HG02938 (cell line): ENCODE measurements around the gene RGS9.
A peak's percentile ranks its signal among the peaks of the same experiment; 100 is the strongest.
"Not testable (repeated sequence)": the region's sequence is repeated elsewhere in the genome, so short reads cannot be mapped to it uniquely, and the experiment has no call there.

Experiments
- ATAC-seq: cut with Tn5 transposase; IDR thresholded peaks from one replicate; pipeline ENCODE4 v1.9.1; 2021; ENCODE audit warnings: mild to moderate bottlenecking, moderate library complexity; ENCODE audit not compliant: unreplicated experiment

The RGS9 gene

DNA sequence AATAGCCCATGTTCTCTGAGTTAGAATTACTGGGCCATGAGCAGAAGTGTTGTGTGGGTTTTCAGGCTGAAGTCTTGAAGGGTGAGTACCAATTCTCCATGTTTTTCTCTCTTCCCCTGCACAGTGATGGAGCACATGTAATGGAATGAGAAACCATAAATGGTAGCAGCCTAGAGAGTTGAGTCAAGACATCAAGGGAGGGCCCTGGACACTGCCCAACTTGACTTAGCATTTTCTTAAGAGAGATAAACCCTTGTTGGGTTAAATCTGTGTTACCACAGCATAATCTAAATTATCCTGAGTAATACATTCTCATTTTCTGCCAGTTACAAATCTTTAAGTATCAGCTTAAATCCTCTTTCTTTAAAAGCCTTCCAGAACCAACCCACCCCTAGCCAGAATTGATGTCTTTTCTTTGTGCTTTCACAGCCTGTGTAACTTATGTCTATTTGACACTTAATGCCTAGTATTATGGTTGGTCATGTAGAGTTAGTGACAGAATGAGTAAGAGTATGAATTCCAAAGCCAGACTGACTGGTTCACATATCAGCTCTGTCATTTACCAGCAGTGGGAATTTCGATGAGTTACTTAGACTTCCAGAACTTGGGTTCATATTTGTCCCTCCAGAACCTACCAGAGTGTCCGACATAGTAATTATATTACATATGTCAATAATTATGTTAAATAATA is 27.0 kb upstream of the RGS9 start:
- no peak for ATAC-seq

DNA sequence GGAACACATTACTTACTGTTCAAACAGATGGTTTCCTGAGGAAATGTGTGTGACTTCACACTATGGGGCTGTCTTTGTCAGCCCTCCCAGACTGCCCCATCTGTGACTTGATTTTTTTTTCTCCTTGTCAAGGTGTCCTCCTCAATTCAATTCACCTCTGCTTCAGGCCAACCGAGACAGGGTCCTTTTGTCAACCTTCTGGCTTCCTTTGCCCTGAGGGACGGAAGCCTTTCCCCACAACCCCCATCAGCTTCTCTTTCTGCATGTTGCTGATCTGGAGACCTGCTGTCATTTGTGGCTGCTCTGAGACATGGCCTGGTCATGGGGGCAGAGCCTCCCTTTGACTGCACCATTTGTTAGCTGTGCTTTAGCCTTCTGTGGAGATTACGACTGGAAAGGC is 21.3 kb upstream of the RGS9 start:
- no peak for ATAC-seq

DNA sequence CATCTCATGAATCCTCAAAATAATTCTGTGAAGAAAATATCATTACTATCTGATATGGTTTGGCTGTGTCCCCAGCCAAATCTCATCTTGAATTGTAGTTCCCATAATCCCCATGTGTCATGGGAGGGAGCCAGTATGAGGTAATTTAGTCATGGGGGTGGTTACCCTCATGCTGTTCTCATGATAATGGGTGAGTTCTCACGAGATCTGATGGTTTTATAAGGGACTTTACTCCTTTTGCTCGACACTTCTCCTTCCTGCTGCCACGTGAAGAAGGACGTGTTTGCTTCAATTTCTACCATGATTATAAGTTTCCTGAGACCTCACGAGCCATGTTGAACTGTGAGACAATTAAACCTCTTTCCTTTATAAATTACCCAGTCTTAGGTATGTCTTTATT is 20.7 kb upstream of the RGS9 start:
- ATAC-seq: not testable (repeated sequence)

DNA sequence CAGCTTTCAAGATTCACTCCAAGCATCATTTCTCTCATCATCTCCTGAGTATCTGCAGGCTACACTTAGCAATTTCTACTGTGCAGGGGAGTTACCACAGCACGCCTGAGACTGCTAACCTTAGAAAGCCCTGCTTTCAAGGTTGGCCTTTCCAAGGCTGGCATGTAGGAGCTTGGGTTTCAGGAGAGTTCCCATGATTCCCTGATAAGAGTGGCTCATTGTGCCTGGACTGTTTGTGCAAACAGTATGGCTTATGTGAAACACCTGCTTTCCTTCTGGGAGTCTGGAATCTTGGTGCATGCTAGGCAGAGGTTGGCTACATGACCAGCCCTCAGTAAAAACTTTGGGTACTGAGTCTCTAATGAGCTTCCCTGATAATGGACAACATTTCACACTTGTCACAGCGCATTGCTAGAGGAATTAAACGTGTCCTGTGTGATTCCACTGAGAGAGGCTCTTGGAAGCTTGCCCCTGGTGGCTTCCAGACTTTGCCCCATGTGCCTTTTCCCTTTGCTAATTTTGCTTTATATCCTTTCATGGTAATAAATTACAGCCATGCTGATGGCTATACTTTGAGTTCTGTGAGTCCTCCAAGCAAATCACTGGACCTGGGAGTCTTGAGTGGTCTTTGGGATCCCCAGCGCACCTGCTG is 19.7 kb upstream of the RGS9 start:
- ATAC-seq: no peak

DNA sequence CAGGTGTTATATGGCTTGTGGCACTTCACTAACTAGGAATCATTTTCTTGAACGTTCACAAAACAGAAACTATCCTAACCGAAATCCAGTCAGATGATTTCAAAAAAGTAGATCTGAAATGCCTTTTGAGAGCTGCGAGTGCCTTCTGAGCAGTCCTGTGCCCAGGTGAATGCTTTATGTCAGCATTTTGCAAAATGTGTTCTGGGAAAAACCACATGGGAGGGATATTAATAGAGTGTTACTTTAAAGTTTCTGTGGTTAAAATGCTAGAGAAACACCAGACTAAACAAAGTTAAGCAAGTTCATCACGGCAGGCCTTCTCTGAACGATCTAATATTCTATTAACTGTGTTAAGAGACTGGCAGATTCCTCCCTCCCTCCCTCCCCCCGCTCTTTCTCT is 15.8 kb upstream of the RGS9 start:
- ATAC-seq: no peak

DNA sequence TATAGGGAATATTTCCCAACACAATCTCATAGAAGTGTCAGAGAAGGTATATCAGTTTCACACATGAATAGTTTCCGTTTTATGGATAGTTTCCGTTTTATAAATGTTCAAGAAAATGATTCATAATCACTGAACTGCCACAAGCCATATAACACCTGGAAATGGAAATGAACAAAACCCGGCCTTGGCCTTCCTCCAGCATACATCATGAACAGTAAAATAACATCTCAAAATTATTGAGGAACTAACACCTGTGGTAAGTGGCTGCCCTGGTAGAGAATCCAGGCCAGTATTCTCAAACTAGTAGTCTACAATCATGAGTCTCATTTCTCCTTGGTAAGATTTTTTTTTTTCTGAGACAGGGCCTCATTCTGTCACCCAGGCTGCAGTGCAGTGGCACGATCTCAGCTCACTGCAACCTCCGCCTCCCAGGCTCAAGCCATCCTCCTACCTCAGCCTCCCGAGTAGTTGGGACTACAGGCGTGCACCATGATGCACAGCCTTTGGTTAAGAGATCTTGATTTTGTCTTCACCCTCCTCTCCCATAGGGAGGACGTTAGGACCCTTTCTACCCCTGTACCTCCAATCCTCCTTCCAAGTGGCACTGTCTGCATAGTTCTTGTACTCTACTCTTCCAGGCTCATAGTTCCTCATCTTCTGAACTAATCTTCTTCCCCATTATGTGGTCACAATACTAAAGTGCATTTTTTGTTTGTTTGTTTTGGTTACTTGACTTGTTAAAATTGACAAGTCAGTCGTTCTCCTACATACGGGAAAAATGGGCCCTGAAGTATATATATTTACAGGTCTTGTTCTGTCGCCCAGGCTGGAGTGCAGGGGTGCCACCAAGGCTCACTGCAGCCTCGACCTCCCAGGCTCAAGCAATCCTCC is 15.0 kb upstream of the RGS9 start:
- ATAC-seq: peak; percentile 58

DNA sequence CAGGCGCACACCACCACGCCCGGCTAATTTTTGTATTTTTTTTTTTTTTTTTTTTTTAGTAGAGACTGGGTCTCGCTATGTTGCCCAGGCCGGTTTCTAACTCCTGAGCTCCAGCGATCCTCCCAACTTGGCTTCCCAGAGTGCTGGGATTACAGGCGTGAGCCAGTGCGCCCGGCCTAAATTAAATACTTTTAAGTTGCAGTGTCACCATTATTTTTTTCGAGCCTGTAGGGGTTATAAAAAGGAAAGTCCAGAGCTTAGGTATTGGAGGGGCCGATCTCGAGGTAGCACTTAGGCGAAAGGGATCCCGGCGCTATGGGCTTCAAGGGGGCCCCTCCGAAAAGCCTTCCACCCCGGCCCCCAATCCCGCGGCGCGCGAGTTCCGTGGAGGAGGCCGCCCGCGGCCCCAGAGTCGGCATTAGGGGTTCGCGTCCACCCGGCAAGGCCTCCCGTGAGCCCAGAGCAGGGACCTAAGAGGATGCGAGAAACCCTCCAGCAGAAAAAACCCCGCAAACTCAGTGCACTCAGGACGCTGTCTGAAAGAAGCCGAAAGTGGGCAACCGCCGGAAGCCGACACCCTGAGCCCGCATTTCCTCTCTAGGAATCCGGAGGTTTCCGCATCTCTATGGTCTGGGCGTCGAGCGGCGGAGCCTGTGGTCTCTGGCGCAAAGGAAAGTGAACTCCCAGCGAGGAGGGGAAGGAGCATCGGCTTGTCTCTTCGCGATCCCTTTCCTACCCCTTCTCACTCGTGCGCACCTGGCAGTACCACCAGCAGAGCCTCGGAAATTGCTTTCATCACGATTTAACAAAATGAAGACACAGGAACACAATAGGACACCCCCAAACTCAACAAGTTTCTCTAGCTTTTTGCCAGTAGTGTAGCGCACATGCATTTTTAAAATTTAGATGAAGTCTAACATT is 14.1 kb upstream of the RGS9 start:
- ATAC-seq: peak; percentile 61

DNA sequence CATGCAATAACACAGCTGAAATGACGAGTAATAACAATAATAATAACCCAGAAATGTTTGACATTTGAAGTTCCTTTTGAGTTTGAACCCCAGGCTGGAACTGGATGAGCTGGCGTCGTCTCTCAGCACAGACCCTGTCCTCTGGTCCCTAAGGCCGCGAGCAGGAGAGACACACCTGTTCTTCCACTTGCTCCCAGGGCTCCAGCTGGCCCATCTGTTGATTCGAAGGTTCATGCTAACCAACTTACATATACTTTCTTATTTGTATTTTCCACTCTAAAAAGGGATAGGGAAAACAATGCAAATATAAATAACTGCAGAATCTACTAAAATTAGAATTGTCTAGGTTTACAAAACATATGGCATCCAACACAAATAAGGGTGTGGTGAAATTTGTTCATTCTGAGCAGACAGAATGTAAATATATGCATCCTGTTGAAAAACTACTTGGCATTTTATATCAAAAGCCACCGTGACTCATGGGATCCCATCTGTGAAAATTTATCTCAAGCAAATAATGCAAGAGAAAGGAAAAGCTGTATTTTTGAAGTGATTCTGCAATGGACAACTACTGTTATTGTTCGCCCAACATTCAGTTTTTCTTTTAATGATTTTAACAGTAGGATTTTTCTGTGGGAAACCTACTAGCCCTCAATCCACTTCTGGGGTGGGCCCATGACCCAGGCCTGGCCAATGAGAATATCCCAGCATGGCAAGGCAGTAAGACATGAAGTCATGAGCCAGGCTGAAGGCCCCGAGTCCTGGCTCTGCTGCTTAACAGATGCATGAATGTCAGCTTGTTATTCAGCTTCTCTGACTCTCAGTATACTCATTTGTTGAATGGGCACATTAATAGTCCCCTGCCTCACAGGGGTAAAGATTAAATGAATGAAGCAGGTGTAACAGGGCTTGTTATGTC is 13.2 kb upstream of the RGS9 start:
- ATAC-seq: no peak

DNA sequence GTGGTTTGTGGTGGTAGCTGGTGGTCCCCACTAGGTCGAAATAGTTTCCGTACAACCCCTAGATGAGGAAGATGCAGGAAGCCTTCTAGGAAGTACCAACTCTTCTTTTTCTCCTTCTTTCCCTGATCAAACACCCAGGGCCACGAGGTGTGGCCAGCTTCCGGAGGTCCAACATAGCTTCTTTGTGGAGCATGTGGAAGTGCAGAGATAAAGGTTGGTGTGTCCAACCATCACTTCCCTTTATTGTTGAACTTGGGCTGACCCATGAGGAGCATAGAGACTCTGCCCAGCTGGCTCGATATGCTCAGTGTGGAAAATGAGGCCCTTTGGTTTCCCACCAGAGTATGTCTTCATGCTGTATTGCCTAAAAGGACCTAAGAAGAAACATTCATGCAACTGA is 6.3 kb upstream of the RGS9 start:
- no peak for ATAC-seq

DNA sequence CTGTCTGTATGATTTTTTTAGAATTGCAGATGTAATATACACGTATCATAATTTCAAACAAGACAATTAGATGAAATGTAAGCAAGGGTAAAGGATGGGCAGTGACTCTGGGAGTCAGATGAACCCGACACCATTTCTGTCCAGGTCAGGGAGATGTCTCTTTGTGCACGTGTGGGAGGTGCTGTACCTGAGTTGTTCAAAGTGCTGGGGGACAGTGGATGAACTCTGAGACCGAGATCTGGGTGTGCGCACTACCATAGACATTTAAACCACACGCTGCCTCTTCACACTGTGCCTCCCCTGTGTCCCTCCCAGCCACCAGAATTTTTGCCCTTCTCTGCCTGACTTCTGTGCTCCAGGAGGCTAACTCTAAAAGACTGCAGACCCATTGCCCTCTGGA is 5.9 kb upstream of the RGS9 start:
- ATAC-seq: no peak

DNA sequence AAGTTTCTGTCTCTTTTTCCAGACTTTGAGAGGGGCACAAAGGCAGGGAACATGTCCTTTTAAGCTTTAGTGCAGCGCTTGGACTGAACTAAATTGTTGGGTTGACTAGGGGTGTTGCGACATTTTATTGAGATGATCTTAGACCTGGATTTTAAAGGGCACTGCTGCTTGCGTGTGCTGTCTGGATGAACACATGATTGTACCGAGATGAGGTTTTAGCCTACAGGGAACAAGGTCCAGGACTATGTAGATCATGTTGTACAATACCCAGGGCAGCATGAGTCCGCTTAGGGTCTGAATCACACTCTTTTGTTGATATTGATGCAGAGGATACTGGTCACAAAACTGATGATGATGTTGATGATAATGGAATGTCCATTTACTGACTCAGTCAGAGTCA is 5.2 kb upstream of the RGS9 start:
- no peak for ATAC-seq

DNA sequence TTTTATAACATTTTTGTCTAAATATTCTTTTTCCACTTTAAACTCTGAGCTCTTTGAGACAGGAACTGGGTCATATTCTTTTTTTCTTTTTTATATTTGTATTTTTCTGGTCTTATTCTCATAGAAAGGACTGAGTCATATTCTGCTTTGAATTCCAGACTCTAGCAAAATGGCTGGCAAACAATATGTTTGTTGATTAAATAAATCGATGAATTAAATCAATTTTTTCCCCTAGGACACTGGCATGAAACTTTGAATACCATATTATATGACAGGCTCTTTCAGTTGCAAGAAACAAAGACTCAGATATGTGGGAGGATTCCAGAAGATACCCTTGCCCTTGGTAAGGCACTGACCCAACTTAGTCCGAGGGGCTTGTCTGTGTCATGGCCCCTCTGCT is 3.1 kb upstream of the RGS9 start:
- no peak for ATAC-seq

DNA sequence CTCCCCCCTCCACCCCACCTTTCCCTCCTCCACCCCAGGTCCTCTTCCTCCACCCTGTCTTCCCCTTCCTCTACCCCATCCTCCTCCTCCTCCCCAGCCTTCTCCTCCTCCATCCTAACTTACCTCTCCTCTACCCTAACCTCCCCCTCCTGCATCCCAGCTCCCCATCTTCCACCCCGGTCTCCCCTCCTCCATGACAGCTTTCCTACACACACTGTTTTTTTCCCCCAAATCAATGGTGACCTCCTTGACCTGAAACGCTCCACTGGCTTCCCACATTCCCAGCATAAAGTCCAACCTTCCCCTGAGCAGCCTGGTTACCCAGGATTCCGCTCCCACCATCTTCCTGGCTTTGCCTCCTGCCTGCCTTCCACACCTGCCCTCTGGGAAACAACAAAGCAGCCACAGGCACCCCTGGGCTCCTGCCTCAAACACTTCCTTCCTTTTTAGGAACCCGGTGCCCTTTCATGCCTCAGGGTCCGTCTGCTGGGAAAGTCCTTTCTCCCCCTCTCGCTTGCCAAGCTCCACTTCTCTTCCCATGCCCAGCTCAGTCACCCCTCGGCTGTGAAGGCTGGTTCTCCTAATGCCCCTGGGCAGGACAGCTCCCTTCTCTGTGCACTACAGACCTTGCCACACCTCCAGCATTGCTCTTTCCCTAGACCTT is 2.1 kb downstream of the RGS9 start:
- ATAC-seq: no peak

DNA sequence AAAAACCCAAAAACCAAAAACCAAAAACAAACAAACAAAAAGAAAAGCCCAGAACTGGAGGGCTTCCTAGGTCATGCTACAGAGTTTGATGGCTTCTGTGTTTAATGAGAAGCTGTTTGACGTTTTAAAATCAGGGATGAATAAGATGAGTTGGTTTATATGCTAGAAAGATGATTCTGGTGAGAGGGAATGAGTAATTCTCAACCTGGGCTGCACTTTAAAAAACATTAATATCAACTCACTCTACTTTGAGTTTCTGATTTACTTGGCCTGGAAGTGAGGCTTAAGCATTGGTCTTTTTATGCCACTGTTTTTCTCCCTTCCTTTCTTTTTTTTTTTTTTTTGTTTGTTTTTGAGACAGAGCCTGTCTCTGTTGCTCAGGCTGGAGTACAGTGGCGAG is 5.1 kb downstream of the RGS9 start:
- no peak for ATAC-seq

DNA sequence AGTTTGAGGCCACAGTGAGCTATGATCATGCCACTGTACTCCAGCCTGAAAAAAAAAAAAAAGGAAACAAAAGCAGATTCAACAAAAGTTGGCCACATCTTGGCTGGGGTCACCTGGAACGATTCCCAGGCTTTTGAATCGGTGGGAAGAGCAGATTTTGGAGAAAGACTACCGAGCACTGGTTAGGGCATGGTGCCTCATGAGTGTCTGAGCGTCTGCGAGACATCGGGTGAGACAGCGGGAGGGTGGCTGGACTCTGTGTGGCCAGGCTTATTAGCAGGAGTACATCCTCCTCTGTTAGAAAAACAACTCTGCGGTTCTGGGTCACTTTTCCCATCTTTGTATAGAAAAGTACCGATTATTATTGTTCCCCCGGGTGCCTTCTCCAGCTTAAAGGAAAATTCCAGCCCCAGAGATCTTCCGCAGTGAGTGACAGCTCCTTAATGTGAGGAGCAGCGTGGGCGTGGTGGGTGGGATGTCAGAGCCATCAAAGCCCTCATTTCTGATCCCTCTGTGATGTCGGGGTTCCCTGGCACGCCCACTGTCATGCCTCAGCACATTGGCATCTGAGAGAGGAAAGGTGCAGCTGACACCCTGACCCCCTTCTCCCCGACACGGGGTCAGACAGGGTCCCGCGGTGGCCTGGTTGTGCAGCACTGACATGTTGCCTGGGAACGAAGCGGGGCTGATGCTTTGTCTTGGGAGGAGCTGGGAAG is 6.9 kb downstream of the RGS9 start:
- ATAC-seq: no peak

DNA sequence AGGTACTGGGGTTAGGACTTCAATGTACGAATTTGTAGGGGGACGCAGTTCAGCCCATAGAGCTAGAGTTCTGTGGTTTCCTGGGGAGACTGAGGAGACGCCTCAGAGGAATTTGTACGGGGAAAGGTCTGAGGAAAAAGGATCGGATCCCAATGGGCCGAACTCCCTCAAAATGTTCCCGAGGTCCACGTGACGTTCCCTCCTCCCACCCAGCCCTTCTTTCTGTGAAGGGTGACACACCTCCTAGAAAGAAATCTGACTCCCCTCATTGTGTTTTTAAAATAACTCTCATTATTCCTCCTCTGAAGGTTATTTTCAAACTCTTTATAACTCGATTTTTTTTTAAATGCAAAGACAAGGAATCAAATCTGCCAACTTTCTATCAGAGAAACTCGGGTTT is 8.6 kb downstream of the RGS9 start:
- ATAC-seq: no peak

DNA sequence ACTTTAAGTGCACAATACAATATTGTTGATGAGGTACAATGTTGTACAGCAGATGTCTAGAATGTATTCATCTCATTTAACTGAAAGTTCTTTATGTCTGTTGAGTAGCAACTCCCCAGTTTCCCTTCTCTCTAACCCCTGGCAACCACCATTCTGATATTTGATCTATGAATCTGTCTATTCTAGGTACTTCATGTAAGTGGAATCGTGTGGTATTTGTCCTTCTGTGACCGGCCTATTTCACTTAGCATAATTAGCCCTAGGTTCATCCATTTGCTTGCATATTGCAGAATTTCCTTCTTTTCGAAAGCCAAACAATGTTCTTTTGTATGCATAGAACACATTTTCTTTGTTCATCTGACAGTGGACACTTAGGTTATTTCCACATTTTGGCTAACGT is 10.8 kb downstream of the RGS9 start:
- ATAC-seq: no peak

DNA sequence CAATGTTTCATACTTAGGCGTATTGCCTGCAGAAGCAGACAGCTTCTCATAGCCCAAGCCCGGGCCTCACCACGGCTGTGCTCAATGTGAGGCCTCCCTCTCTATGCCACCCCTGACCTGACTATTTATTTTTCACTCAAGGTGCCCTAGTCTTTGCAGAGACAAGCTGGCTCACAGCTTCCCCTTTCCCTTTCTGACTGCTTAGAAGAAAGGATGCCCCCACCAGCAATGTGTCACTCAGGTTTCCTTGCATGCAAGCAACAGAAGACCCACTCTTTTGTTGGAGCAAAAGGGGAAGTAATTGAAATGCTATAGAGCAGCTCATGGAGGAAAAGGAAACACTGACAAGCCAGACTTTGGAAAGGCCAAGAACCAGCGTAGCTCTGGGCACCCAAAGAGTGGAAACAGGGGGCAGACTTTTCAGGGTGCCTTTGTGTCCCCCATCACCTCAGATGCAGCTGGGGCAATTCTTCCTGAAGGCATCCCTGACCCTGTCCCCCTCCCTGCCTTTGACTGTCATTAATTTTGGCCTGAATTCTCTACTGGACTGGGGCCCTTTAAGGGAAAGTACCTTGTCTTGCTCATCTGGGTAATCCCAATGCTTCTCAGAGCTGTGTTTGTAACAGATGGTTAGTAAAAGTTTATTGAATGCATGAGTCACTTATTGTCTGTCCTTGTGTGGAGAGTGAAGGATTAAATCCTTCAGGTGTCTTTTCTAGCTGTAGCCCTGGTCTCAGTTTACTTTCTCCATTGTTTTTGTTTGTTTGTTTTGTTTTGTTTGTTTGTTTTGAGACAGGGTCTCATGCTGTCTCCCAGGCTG is 17.8 kb downstream of the RGS9 start:
- peak; percentile 87 for ATAC-seq
